Fibroblast of mammary gland (primary cell): ENCODE measurements around the gene LRRC4C.

ENCODE experiments used
- DNase-seq: peaks from one replicate; pipeline ENCODE4 v3.0.0-alpha.2; 2010; ENCODE audit warnings: low read depth
- H3K4me3 ChIP-seq: 2 replicates; pipeline ENCODE4 v1.5.1; 2011; ENCODE audit warnings: low read depth, mild to moderate bottlenecking, low read length, moderate library complexity; ENCODE audit not compliant: control insufficient read depth
- CTCF ChIP-seq: conservative IDR thresholded peaks from 2 replicates; pipeline ENCODE4 v1.5.1; 2011; ENCODE audit warnings: low read depth, low read length, inconsistent platforms; ENCODE audit not compliant: control insufficient read depth, insufficient read depth

LRRC4C gene

GRCh38 chr11:41486424-41486823, 27.0 kb upstream of the LRRC4C start:
- no peak overlapping the region for H3K4me3 ChIP-seq
- TF ChIP-seq CTCF: no peak
- peak; percentile 0 for DNase-seq

GRCh38 chr11:41483956-41484355, 24.5 kb upstream of the LRRC4C start:
- DNase-seq: no peak
- no peak for TF ChIP-seq CTCF
- H3K4me3 ChIP-seq: no peak overlapping the region

GRCh38 chr11:41479179-41479578, 19.7 kb upstream of the LRRC4C start:
- DNase-seq: no peak
- TF ChIP-seq CTCF: no peak
- no peak overlapping the region for H3K4me3 ChIP-seq

- H3K4me3 ChIP-seq: no peak overlapping the region
- peak; percentile 6 for DNase-seq
- TF ChIP-seq CTCF: peak; percentile 56
Measured at GRCh38 chr11:41461057-41461681, 1.7 kb upstream of the LRRC4C start.

GRCh38 chr11:41458641-41459040, 811 bp downstream of the LRRC4C start:
- TF ChIP-seq CTCF: no peak
- no peak for DNase-seq
- no peak overlapping the region for H3K4me3 ChIP-seq

GRCh38 chr11:41458154-41458553, 1.3 kb downstream of the LRRC4C start:
- TF ChIP-seq CTCF: no peak
- DNase-seq: no peak
- no peak overlapping the region for H3K4me3 ChIP-seq

- no peak for DNase-seq
- no peak for TF ChIP-seq CTCF
- H3K4me3 ChIP-seq: no peak overlapping the region
Measured at GRCh38 chr11:41457216-41458014, 2.0 kb downstream of the LRRC4C start.
